IMR-90 (cell line): ENCODE results near the gene TAL1. TPM values are rescaled to one million over a fixed set of nuclear protein-coding genes. Genes with fewer than 3 reads are reported as not detected.

ENCODE experiments used
- ATAC-seq: fragments of 200-7000 bp; cut with Tn5 transposase; 2 replicates; pipeline ENCODE4 v1.9.1; 2020; ENCODE audit warnings: low read depth, mild to moderate bottlenecking, moderate library complexity
- BruUV-seq: library from RNA; stranded (reverse); fragments of 400-500 nt; replicated peaks from 2 replicates; lab custom pipeline; 2021; lab: Mats Ljungman, UMichigan
- CTCF ChIA-PET: fragments of 300-600 bp; formaldehyde crosslinking; extraction: SDS; loops from one replicate; lab custom pipeline; 2021; ENCODE audit warnings: antibody characterized with exemption; lab: Yijun Ruan, JAX
- POLR2A ChIA-PET: fragments of 300-600 bp; sonication (Branson Sonifier 250); formaldehyde crosslinking; loops from one replicate; lab custom pipeline; 2022; ENCODE audit warnings: antibody characterized with exemption; ENCODE audit not compliant: unreplicated experiment; lab: Charles Lee
- DNase-seq: peaks from one replicate; pipeline ENCODE4 v3.0.0; 2013
- H2AFZ ChIP-seq: replicated peaks from 2 replicates; pipeline ENCODE3; 2013; ENCODE audit warnings: low read length, mild to moderate bottlenecking; ENCODE audit not compliant: poor library complexity
- H2AK5ac ChIP-seq: 2 replicates; pipeline ENCODE4 v1.6.1; 2013; ENCODE audit warnings: low read depth, low read length, inconsistent platforms
- H2AK9ac ChIP-seq: replicated peaks from 2 replicates; pipeline ENCODE3; 2013; ENCODE audit warnings: mild to moderate bottlenecking, low read depth, low read length, moderate library complexity; ENCODE audit not compliant: poor library complexity
- H2BK120ac ChIP-seq: 2 replicates; pipeline ENCODE4 v1.6.1; 2013; ENCODE audit warnings: low read depth, low read length, inconsistent platforms
- H2BK15ac ChIP-seq: 3 replicates; pipeline ENCODE4 v1.6.1; 2013; ENCODE audit warnings: low read depth, low read length, inconsistent platforms
- H2BK20ac ChIP-seq: 2 replicates; pipeline ENCODE4 v1.6.1; 2013; ENCODE audit warnings: low read depth, mild to moderate bottlenecking, inconsistent platforms, low read length, moderate library complexity
- H2BK5ac ChIP-seq: 2 replicates; pipeline ENCODE4 v1.6.1; 2013; ENCODE audit warnings: mild to moderate bottlenecking, low read depth, low read length, inconsistent platforms; ENCODE audit not compliant: poor library complexity, severe bottlenecking
- H3K14ac ChIP-seq: replicated peaks from 2 replicates; pipeline ENCODE4 v1.6.1; 2013; ENCODE audit warnings: low read depth, low read length, inconsistent platforms
- H3K18ac ChIP-seq: 2 replicates; pipeline ENCODE4 v1.6.1; 2013; ENCODE audit warnings: low read depth, low read length, control low read depth
- H3K23ac ChIP-seq: 2 replicates; pipeline ENCODE4 v1.6.1; 2013; ENCODE audit warnings: low read depth, low read length, inconsistent platforms
- H3K27ac ChIP-seq: 2 replicates; pipeline ENCODE4 v1.5.1; 2013; ENCODE audit warnings: mild to moderate bottlenecking, control low read depth, low read length; ENCODE audit not compliant: insufficient read depth
- H3K27me3 ChIP-seq: 2 replicates; pipeline ENCODE4 v1.6.1; 2013; ENCODE audit warnings: low read length; ENCODE audit not compliant: control insufficient read depth, insufficient read depth
- H3K36me3 ChIP-seq: 2 replicates; pipeline ENCODE4 v1.6.1; 2013; ENCODE audit warnings: low read length, mixed read lengths; ENCODE audit not compliant: control insufficient read depth, insufficient read depth
- H3K4ac ChIP-seq: 2 replicates; pipeline ENCODE4 v1.6.1; 2013; ENCODE audit warnings: low read depth, low read length, inconsistent platforms
- H3K4me1 ChIP-seq: 2 replicates; pipeline ENCODE4 v1.6.1; 2013; ENCODE audit warnings: low read length, mixed read lengths; ENCODE audit not compliant: control insufficient read depth, insufficient read depth
- H3K4me2 ChIP-seq: 2 replicates; pipeline ENCODE4 v1.6.1; 2013; ENCODE audit warnings: low read depth, mild to moderate bottlenecking, control low read depth, low read length, moderate library complexity
- H3K4me3 ChIP-seq: 2 replicates; pipeline ENCODE4 v1.5.1; 2013; ENCODE audit warnings: low read depth, mild to moderate bottlenecking, control low read depth, low read length, moderate library complexity; ENCODE audit not compliant: insufficient read depth
- H3K56ac ChIP-seq: 2 replicates; pipeline ENCODE4 v1.6.1; 2013; ENCODE audit warnings: low read length, inconsistent platforms; ENCODE audit not compliant: insufficient read depth; ENCODE audit errors: extremely low read depth
- H3K79me1 ChIP-seq, 2 experiments: 2 replicates each; pipeline ENCODE4 v1.6.1; 2013; ENCODE audit warnings: low read length in 2 of 2, inconsistent platforms in 1 of 2, low read depth in 1 of 2
- H3K9ac ChIP-seq: 2 replicates; pipeline ENCODE4 v1.6.1; 2013; ENCODE audit warnings: low read depth, low read length, control low read depth
- H3K9me1 ChIP-seq: 2 replicates; pipeline ENCODE4 v1.6.1; 2013; ENCODE audit warnings: low read length, inconsistent platforms; ENCODE audit not compliant: insufficient read depth
- H3K9me3 ChIP-seq: 2 replicates; pipeline ENCODE4 v1.6.1; 2013; ENCODE audit warnings: low read length; ENCODE audit not compliant: control insufficient read depth, insufficient read depth
- H4K20me1 ChIP-seq: 2 replicates; pipeline ENCODE4 v1.6.1; 2013; ENCODE audit warnings: low read length, inconsistent platforms; ENCODE audit not compliant: insufficient read depth
- H4K5ac ChIP-seq: 2 replicates; pipeline ENCODE4 v1.6.1; 2013; ENCODE audit warnings: mild to moderate bottlenecking, low read depth, low read length, control low read depth
- H4K8ac ChIP-seq, 2 experiments: 2 replicates each; pipeline ENCODE4 v1.6.1; 2013; ENCODE audit warnings: low read depth in 2 of 2, low read length in 2 of 2, control low read depth in 1 of 2, inconsistent platforms in 1 of 2
- H4K91ac ChIP-seq: 2 replicates; pipeline ENCODE4 v1.6.1; 2013; ENCODE audit warnings: low read depth, low read length, inconsistent platforms; ENCODE audit not compliant: insufficient read depth
- BHLHE40 ChIP-seq: fragments of 150-350 bp; IDR thresholded peaks from 2 replicates; pipeline ENCODE4 v1.6.1; 2016; ENCODE audit warnings: mild to moderate bottlenecking, low read depth, low read length
- ELK1 ChIP-seq: fragments of 150-350 bp; IDR thresholded peaks from 2 replicates; pipeline ENCODE4 v1.6.1; 2016; ENCODE audit warnings: low read depth, mild to moderate bottlenecking, low read length, moderate library complexity, borderline replicate concordance
- FOS ChIP-seq: fragments of 150-350 bp; IDR thresholded peaks from 2 replicates; pipeline ENCODE4 v1.6.1; 2016; ENCODE audit warnings: low read depth, low read length
- MAFK ChIP-seq: IDR thresholded peaks from 2 replicates; pipeline ENCODE4 v1.6.1; 2012; ENCODE audit warnings: low read depth, low read length, improper control_type of control experiment
- MAZ ChIP-seq: IDR thresholded peaks from 2 replicates; pipeline ENCODE4 v1.6.1; 2012; ENCODE audit warnings: low read depth, mild to moderate bottlenecking, low read length, improper control_type of control experiment, moderate library complexity, borderline replicate concordance
- NFE2L2 ChIP-seq: fragments of 150-350 bp; IDR thresholded peaks from 2 replicates; pipeline ENCODE4 v1.6.1; 2016; ENCODE audit warnings: low read depth, mild to moderate bottlenecking, low read length
- POLR2A ChIP-seq: IDR thresholded peaks from 2 replicates; pipeline ENCODE4 v1.6.1; 2012; ENCODE audit warnings: mild to moderate bottlenecking, low read depth, low read length
- RFX5 ChIP-seq: IDR thresholded peaks from 2 replicates; pipeline ENCODE4 v1.8.0; 2012; ENCODE audit warnings: low read depth, mild to moderate bottlenecking, low read length, moderate library complexity
- WGBS, 2 experiments: methylation state at CpG; one replicate each; pipeline versions ENCODE4 v1.1.5 to v1.1.7; 2013; ENCODE audit warnings: missing lambda C conversion rate in 2 of 2; ENCODE audit not compliant: insufficient read length in 1 of 2; ENCODE audit errors: extremely low coverage in 2 of 2; 5-methylcytosine and 5-hydroxymethylcytosine counted together
- dilution Hi-C: fragments of 300-500 bp; cut with HindIII; formaldehyde crosslinking; loops from one replicate; pipeline ENCODE4 v1.14.3; 2018; ENCODE audit warnings: low sequenced_read_pairs; ENCODE audit not compliant: unreplicated experiment
- in situ Hi-C: fragments of 300-500 bp; cut with MboI; formaldehyde crosslinking; loops from 3 replicates; pipeline ENCODE4 v1.14.3; 2019; ENCODE audit warnings: low sequenced_read_pairs, inconsistent platforms, mixed read lengths
- intact Hi-C: fragments of 100-400 bp; cut with micrococcal nuclease; formaldehyde crosslinking; loops from 2 replicates; pipeline ENCODE4 v1.10.0; 2022
- polyA plus RNA-seq, 3 experiments: library from polyadenylated mRNA; depleted of rRNA; stranded (reverse); fragments of >200 nt; gene quantifications; 2 replicates each; pipeline ENCODE4 v1.2.3, GENCODE V29; 2012; ENCODE audit warnings: low replicate concordance in 1 of 3
- total RNA-seq: library from RNA; depleted of rRNA; stranded (reverse); fragments of >200 nt; gene quantifications from 2 replicates; pipeline ENCODE4 v1.2.3, GENCODE V29; 2012
- TF ChIP-seq, protein P1 (sequence below): conservative IDR thresholded peaks from 2 replicates; pipeline ENCODE4 v1.5.1; 2012; ENCODE audit warnings: mild to moderate bottlenecking, low read depth, low read length, improper control_type of control experiment

TAL1 gene
- total and polyA plus RNA-seq, 2 of the 4 experiments (the other 2 are of a cell fraction): not detected

- no peak overlapping the region for H4K5ac ChIP-seq
- no peak overlapping the region for H3K4ac ChIP-seq
- no peaks in the 10 kb centered on the region for H3K79me1 ChIP-seq
- no peak overlapping the region for H3K9ac ChIP-seq
- H2BK5ac ChIP-seq: no peak overlapping the region
- ChIA-PET POLR2A (no interaction called here), CTCF (no interaction called here)
- no peak overlapping the region for H4K8ac ChIP-seq
- no peaks in the 10 kb centered on the region for H3K4me1 ChIP-seq
- no peak overlapping the region for H3K4me2 ChIP-seq
- H3K56ac ChIP-seq: no peak overlapping the region
- no peaks in the 10 kb centered on the region for H3K27me3 ChIP-seq
- no peak overlapping the region for H3K27ac ChIP-seq
- ATAC-seq (no peak), DNase-seq (no peak)
- no peak overlapping the region for H2BK20ac ChIP-seq
- no peak overlapping the region for H3K4me3 ChIP-seq
- H2AK5ac ChIP-seq: no peak overlapping the region
- H3K14ac ChIP-seq: no peak overlapping the region
- H2BK15ac ChIP-seq: no peak overlapping the region
- no peak overlapping the region for H4K91ac ChIP-seq
- no peak for TF ChIP-seq POLR2A
- TF ChIP-seq NFE2L2: no peak
- TF ChIP-seq, protein P1, sequence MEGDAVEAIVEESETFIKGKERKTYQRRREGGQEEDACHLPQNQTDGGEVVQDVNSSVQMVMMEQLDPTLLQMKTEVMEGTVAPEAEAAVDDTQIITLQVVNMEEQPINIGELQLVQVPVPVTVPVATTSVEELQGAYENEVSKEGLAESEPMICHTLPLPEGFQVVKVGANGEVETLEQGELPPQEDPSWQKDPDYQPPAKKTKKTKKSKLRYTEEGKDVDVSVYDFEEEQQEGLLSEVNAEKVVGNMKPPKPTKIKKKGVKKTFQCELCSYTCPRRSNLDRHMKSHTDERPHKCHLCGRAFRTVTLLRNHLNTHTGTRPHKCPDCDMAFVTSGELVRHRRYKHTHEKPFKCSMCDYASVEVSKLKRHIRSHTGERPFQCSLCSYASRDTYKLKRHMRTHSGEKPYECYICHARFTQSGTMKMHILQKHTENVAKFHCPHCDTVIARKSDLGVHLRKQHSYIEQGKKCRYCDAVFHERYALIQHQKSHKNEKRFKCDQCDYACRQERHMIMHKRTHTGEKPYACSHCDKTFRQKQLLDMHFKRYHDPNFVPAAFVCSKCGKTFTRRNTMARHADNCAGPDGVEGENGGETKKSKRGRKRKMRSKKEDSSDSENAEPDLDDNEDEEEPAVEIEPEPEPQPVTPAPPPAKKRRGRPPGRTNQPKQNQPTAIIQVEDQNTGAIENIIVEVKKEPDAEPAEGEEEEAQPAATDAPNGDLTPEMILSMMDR: no peak
- no peak for TF ChIP-seq ELK1
- no peak for TF ChIP-seq BHLHE40
- no peak for TF ChIP-seq MAFK
- no peak for TF ChIP-seq FOS
- TF ChIP-seq MAZ: no peak
- no peak for TF ChIP-seq RFX5
- H3K18ac ChIP-seq: no peak overlapping the region
- H2AFZ ChIP-seq: no peak overlapping the region
- no peaks in the 10 kb centered on the region for H4K20me1 ChIP-seq
- intact Hi-C loops: loop anchor here (10.0 kb wide), 4 partner anchors 298 to 1322 kb away; a partner anchor contains a TSS
- BruUV-seq: no TSS peak
- in situ Hi-C loops: no loop called here
- H3K9me1 ChIP-seq: no peaks in the 10 kb centered on the region
- H2BK120ac ChIP-seq: no peak overlapping the region
- no peak overlapping the region for H2AK9ac ChIP-seq
- dilution Hi-C loops: no loop called here
- no peaks in the 10 kb centered on the region for H3K9me3 ChIP-seq
- 65% methylated on average over 4 of the region's 5 CpGs; no CpG with 5 or more reads in 1 of the 2 experiments for WGBS, 2 experiments
- H3K36me3 ChIP-seq: no peaks in the 10 kb centered on the region
- no peak overlapping the region for H3K23ac ChIP-seq
These were observed 59.2 kb downstream of the TAL1 start for GRCh38 chr1:47172782-47173181.
